ENCODE measurements around the gene OR5K2. TPM values are rescaled to one million over a fixed set of nuclear protein-coding genes. Genes with fewer than 3 reads are reported as not detected.

OR5K2 gene
- polyA plus RNA-seq, 1 donor from 2014 or later = not detected

GRCh38 chr3:98519351-98519750 lies 21.9 kb downstream of the OR5K2 start:
- H3K36me3 ChIP-seq (ENCODE audit: insufficient read depth, low read length) = peaks cover 14% of the 10 kb centered on the region
- H3K9ac ChIP-seq (ENCODE audit: low read length) = no peak overlapping the region
- no peak overlapping the region for H3K4me2 ChIP-seq (ENCODE audit: low read length)
- no peaks in the 10 kb centered on the region for H4K20me1 ChIP-seq (ENCODE audit: insufficient read depth)
- H2AFZ ChIP-seq (ENCODE audit: low read depth, low read length) = no peak overlapping the region
- no peaks in the 10 kb centered on the region for H3F3A ChIP-seq (ENCODE audit: insufficient read depth, low read length, poor library complexity, severe bottlenecking)
- no peaks in the 10 kb centered on the region for H3K27me3 ChIP-seq (ENCODE audit: insufficient read depth, low read depth, low read length)
- TF ChIP-seq POLR2AphosphoS5 (IDR thresholded peaks at IDR 0.05) = no peak
- TF ChIP-seq CTCF (IDR thresholded peaks at IDR 0.05; ENCODE audit: poor library complexity, severe bottlenecking) = no peak
- no peak for TF ChIP-seq EZH2 (IDR thresholded peaks at IDR 0.05; ENCODE audit: borderline replicate concordance, insufficient read depth, low read length, poor library complexity, severe bottlenecking)
- no peak for TF ChIP-seq SMC3 (conservative IDR thresholded peaks at IDR 0.05; ENCODE audit: poor library complexity)
- TF ChIP-seq REST (IDR thresholded peaks at IDR 0.05; ENCODE audit: borderline replicate concordance) = no peak
- no peak for TF ChIP-seq EP300 (conservative IDR thresholded peaks at IDR 0.05; ENCODE audit: poor library complexity, severe bottlenecking)
- no peak for TF ChIP-seq MXI1 (conservative IDR thresholded peaks at IDR 0.05; ENCODE audit: poor library complexity, severe bottlenecking)
- TF ChIP-seq TAF1 (IDR thresholded peaks at IDR 0.05; ENCODE audit: low read depth) = no peak
- TF ChIP-seq RAD21 (conservative IDR thresholded peaks at IDR 0.05) = no peak
- no peak overlapping the region for H3K4me3 ChIP-seq (ENCODE audit: low read length)
- peaks cover 28% of the 10 kb centered on the region for H3K79me2 ChIP-seq (replicated peaks; ENCODE audit: insufficient read depth, low read length)
- no peak overlapping the region for H3K27ac ChIP-seq (ENCODE audit: low read length)
- no peaks in the 10 kb centered on the region for H3K9me3 ChIP-seq (ENCODE audit: low read length)
- H3K9me2 ChIP-seq (ENCODE audit: insufficient read depth, low read length) = no peaks in the 10 kb centered on the region

- Histone ChIP-seq H3K27me3 (ENCODE audit: insufficient read depth, low read depth, low read length) (no peaks in the 10 kb centered on the region), H3K9ac (ENCODE audit: low read length) (peak overlapping the region; percentile 79), H3F3A (ENCODE audit: insufficient read depth, low read length, poor library complexity, severe bottlenecking) (no peaks in the 10 kb centered on the region), H2AFZ (ENCODE audit: low read depth, low read length) (peak overlapping the region; percentile 71), H3K36me3 (ENCODE audit: insufficient read depth, low read length) (peaks cover 14% of the 10 kb centered on the region), H3K4me3 (ENCODE audit: low read length) (peak overlapping the region; percentile 87), H3K27ac (ENCODE audit: low read length) (peak overlapping the region; percentile 65), H3K4me2 (ENCODE audit: low read length) (peak overlapping the region; percentile 77), H3K9me2 (ENCODE audit: insufficient read depth, low read length) (no peaks in the 10 kb centered on the region), H3K9me3 (ENCODE audit: low read length) (no peaks in the 10 kb centered on the region), H4K20me1 (ENCODE audit: insufficient read depth) (no peaks in the 10 kb centered on the region), H3K79me2 (replicated peaks; ENCODE audit: insufficient read depth, low read length) (peaks cover 28% of the 10 kb centered on the region)
- TF ChIP-seq MXI1 (conservative IDR thresholded peaks at IDR 0.05; ENCODE audit: poor library complexity, severe bottlenecking) (peak; percentile 55), CTCF (IDR thresholded peaks at IDR 0.05; ENCODE audit: poor library complexity, severe bottlenecking) (no peak)
Observed at GRCh38 chr3:98521897-98522543, 24.5 kb downstream of the OR5K2 start.
